SIG-M5 treated with dmso at 0.1 percent for 504 hours (cell line): ENCODE measurements around the gene RANBP17.

Experiments used
- DNase-seq: peaks from one replicate; lab custom pipeline; 2025; ENCODE audit not compliant: unreplicated experiment; lab: John Stamatoyannopoulos, UW

The RANBP17 gene

DNA sequence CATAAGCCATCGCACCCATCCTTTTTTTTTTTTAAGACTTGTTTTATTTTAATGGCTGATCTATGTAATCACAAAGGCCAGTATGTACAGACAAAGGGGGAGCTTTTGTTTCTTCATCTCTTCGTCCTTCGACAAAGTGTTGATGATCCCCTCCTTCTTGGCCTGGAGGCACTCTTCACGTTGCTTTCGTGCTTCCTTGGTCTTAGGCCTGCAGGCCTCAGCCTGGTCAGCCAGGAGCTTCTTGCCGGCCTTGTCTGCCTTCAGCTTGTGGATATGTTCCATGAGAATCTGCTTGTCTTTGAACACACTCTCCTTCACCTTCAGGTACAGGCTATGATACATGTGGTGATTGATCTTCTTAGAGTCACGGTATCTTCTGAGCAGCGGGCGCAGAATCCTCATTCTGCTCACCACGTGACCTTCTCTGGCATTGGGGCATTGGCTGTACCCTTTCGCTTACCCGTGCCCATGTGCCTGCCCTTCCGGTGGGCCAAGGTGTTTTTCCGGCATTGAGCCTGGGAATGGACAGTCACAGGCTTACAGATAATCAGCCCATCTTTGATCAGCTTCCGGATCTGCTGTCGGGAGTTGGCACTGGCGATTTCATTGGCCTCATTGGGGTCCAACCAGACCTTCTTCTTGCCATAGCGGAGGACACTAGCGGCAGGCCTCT, 483.3 kb downstream of the RANBP17 start:
- DNase-seq: no peak
